NOMO-1 treated with dmso at 0.1 percent for 144 hours (cell line): ENCODE measurements around the gene CELA3A.
"Not testable (repeated sequence)": the region's sequence is repeated elsewhere in the genome, so short reads cannot be mapped to it uniquely, and the experiment has no call there.

Experiments
- DNase-seq: peaks from one replicate; lab custom pipeline; 2025; ENCODE audit not compliant: unreplicated experiment; lab: John Stamatoyannopoulos, UW

CELA3A gene

DNA sequence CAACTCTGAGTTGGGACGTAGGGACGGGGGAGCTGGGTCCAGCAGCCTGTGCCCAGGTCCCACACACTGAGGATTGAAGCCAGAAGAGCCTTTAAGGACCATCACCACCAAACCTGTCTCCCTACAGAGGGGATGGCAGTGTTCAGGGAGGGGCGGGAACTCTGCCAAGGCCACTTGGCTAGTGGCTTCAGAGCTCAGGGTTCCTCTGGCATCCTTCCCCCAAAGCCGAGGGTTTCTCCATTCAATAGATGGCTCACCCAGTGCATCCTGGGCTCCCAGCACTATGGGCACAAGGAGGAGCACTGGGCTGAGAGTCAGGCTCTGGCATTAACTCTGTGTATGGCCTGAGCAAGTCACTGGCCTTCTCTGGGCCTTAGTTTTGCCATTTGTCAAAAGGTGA is 20.2 kb upstream of the CELA3A start:
- DNase-seq = not testable (repeated sequence)

DNA sequence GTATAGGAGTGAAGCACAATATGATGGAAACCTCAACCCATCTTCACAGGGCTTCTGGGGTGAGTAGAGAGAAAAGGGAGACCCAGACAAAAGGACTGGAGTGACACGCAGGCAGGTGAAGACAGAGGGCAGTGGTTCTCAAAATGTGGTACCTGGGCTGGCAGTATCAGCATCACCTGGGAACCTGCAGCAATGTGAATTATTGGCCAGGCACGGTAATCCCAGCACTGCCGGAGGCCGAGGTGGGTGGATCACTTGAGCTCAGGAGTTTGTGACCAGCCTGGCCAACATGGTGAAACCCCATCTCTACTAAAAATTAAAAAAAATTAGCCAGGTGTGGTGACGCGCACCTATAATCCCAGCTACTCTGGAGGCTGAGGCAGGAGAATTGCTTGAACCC is 19.3 kb upstream of the CELA3A start:
- DNase-seq = not testable (repeated sequence)

DNA sequence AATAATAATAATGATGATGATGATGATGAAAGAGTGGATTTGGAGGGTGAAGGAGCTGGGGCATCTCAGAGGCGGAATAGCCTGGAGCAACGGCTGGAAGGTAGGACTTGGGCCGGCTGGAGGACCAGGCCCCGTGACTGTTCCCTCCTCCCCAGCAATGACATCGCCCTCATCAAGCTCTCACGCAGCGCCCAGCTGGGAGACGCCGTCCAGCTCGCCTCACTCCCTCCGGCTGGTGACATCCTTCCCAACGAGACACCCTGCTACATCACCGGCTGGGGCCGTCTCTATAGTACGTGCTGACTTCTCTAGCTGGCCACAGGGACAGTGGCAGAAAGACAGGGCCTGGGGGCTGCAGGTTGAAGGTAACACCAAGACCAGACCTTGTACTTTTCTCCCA is 17.9 kb upstream of the CELA3A start:
- not testable (repeated sequence) for DNase-seq

DNA sequence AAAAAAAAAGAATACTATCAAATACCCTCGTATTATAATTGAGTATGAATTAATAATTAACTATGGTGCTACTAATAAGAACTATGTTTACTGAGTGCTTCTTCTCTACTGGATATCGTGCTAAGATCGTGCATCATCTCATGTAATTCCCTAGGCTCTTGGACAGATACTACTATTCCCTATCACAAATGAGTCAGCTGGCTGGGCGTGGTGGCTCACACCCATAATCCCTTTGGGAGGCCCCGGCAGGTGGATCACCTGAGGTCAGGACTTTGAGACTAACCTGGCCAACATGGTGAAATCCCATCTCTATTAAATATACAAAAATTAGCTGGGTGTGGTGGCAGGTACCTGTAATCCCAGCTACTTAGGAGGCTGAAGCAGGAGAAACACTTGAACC is 15.6 kb upstream of the CELA3A start:
- not testable (repeated sequence) for DNase-seq

DNA sequence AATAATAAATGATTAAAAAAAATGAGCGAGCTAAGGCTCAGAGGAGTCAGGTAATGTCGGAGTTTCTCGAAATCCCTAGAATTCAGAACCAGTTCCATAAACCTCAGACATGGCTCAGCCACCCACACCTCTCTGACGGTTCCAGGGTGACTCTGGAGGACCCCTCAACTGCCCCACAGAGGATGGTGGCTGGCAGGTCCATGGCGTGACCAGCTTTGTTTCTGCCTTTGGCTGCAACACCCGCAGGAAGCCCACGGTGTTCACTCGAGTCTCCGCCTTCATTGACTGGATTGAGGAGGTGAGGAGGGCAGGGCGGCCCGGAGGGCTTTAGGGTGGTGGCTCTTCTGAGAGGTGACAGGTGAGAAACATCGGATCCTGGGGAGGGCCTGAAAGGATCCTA is 15.1 kb upstream of the CELA3A start:
- DNase-seq = not testable (repeated sequence)

DNA sequence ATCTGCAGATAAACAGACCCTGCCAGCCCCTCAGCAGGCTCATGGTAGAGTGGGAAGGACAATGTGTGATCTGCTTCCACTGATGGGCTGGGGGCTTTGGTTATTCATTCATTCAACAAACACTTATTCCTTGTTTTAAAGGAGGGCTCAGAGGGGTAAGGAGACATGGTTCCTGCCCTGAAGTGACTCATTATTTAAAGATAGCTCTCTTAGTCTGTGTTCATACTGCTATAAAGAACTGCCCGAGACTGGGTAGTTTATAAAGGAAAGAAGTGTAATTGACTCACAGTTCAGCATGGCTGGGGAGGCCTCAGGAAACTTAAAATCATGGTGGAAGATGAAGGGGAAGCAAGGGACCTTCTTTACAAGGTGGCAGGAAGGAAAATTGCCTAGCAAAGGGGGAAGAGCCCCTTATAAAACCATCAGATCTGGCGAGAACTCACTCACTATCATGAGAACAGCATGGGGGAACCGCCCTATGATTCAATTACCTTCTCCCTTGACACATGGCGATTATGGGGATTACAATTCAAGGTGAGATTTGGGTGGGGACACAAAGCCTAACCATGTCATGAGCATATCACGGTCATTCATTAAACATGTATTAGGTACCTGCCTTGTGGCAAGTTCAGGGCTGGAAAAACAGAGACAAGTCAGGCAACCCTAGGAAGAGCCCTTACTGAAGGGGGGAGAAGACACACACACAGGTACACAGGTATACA is 11.6 kb upstream of the CELA3A start:
- not testable (repeated sequence) for DNase-seq

DNA sequence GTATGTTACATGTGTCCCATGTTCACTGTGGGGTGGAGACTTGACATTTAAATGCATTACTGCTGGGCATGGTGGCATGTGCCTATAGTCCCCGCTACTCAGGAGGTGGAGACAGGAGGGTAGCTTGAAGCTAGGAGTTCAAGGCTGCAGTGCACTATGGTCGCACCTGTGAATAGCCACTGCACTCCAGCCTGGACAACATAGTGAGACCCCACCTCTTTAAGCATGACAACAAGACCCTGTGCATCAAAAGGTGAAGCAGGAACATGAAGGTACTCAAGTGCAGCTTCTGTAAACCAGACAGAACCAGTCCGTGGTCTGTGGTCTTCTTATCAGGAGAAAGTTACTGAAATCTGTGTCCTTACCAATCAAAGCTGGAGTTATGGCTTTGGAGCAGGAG is 9.3 kb upstream of the CELA3A start:
- DNase-seq = not testable (repeated sequence)

DNA sequence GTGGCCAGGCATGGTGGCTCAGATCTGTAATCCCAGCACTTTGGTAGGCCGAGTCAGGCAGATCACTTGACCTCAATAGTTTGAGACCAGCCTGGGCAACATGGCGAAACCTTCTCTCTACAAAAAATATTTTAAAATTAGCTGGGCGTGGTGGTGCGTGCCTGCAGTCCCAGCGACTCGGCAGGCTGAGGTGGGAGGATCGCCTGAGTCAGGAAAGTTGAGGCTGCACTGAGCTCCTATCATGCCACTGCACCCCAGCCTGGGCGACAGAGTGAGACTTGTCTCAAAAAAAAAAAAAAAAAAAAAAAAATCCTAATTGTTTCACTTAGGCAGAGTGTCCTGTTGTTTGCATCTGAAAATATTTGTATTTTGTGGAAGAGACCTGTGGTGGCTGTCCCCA is 6.7 kb upstream of the CELA3A start:
- DNase-seq = not testable (repeated sequence)

DNA sequence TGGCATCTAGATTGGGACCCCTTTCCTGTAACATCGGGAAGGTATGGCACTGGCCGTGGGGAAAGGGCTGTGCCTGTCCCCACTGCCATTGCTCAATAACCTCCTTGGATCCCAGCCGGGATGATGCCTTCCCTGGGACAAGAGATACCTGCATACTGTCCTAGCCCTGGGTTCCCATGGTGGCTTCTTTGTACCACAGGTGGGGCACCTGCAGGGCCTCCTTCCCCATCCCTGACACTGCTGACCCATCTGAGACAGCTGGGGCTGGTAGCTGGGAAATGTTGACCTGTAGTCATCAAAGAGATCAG is 4.8 kb upstream of the CELA3A start:
- not testable (repeated sequence) for DNase-seq

DNA sequence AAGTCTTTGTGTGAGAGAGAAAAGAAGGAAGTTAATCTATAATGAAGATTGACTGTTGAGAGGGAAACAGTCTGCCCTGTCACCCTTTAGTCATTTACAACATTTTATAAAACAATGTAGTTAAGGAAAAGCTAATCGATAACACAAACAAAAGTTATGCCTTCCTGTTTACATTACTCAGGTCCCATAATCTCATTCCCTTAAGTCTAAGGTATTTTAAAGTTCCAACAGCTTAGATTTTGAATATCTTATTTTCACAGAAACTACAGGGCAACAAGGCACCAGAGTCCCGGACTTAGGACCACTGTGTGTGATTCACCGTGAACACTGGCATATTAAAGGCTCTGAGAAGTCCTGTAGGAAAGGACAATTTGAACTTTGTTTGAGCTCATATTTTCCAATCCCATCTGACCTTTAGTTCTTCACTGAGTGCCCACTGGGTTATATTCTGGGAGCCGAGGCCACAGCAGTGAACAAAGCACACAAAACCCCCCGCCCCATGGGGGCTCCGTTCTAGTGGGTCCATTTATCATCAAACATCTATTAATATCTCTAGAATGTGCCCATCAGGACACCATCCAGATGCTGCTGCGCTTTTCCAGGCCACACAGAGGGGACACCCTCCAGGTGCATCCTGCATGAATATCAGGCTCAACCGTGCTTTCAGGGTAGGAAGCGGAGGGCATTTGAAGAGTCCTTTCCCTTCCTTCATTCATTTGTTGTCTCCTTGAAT is 3.4 kb upstream of the CELA3A start:
- DNase-seq = not testable (repeated sequence)

DNA sequence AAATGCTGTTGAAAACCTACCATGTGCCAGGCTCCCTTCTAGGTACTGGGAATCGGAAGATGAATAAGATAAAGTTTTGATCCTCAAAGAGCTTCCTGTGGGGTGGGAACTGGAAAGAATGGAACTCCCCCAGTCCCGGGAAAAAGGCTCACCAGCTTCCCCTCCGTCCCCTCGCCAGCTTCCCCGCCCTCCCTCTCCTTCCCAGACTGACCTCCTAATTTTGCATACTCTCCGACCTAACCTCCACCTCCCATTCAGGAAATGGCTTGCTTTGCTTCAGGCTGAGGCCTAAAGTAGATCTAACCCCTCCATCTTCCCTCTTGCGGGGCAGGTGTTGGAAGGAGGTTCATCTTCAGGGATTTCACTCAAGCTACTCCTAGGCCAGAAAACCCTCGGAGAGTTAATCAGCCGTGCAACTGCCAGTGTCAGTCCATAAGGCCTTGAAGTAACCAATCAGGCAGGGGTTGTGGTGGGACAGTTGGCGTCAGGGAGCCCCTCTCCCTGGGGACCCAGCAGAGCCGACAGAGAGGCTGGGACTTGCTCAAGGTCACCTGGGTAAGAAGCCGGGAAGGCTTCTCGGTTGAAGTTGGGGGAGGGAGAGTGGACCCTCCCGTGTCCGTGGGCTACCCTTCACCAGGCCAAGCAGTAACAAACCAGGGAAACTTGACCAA is 2.7 kb upstream of the CELA3A start:
- not testable (repeated sequence) for DNase-seq

DNA sequence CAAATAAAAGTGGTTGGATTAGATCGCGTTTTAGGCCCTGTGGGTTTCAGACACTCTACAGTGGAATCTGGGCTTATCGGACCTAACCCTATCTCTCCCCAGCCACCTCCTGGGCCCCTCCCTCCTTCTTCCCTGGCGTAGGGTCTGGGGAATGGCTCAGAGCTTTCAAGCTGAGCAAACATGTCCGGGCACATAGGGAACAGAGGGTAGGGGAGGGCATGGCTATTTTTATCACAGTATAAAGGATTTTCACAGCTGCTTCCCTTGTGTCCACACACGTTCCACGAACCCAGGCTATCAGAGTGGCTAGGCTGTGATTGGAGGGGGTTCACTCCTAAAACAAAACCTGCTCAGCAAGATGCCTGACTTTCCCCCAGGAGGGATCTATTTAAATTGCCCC is 1.8 kb upstream of the CELA3A start:
- not testable (repeated sequence) for DNase-seq

DNA sequence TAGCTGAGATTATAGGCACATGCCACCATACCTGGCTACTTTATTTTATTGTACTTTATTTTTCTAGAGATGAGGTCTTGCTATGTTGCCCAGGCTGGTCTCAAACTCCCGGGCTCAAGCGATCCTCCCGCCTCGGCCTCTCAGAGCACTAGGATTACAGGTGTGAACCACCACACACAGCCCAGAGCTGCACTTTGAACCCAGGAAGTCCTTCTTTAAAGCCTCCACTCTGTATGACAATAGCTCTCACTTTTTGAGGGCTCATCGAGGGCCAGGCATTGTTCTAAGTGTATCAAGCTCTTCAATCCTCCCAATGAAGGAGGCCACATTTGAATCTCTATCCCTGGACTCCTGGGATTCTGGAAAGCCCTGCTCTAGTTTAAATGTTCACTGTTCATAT is 1.0 kb downstream of the CELA3A start:
- DNase-seq = not testable (repeated sequence)

DNA sequence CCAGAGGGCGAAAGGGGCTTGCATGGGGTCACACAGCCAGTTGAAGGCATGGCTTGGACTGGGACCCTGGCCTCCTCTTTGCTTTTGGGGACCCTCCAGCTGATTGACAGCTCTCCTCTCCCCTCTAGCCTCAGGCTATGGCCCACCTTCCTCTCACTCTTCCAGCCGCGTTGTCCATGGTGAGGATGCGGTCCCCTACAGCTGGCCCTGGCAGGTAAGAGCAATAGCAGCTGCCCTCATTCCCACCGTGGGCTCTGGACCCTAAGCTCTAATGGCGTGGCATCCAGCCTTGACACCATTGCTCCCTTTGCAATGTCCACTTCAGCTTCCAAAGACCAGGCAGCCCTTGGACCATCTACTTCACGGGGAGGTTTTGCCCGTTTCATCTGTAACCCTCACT is 1.4 kb downstream of the CELA3A start:
- DNase-seq = not testable (repeated sequence)

DNA sequence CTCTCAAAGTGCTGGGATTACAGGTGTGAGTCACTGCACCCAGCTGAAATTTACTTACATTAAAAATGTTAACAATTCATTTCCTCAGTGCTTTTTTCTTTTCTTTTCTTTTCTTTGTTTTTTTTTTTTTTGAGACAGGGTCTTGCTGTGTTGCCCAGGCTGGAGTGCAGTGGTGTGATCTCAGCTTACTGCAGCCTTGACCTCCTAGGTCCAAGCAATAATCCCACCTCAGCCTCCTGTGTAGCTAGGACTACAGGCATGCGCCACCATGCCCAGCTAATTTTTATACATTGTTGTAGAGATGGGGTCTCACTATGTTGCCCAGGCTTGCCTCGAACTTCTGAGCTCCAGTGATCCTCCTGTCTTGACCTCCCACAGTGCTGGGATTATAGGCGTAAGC is 2.5 kb downstream of the CELA3A start:
- DNase-seq = not testable (repeated sequence)

DNA sequence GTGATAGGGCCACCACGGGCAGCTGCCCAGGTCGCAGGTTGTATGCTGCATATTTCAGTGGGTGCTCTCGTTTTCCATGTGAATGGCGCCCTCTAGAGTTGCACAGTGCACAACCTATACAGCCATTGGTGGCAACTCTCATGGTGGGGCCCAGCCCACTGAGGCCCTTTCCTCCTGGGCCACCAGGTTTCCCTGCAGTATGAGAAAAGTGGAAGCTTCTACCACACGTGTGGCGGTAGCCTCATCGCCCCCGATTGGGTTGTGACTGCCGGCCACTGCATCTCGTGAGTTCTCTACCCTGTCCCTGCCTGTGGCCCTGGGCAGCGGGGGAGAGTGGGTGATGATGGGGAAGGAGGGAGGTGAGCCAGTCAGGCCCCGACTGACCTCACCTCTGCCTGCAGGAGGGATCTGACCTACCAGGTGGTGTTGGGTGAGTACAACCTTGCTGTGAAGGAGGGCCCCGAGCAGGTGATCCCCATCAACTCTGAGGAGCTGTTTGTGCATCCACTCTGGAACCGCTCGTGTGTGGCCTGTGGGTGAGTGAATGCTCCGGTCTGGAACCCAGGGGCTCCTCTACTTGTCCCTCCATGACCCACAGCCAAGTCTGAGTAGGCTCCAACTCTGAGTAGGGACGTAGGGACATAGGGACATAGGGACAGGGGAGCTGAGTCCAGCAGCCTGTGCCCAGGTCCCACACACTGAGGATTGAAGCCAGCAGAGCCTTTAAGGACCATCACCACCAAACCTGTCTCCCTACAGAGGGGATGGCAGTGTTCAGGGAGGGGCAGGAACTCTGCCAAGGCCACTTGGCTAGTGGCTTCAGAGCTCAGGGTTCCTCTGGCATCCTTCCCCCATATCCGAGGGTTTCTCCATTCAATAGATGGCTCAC is 4.0 kb downstream of the CELA3A start:
- DNase-seq = not testable (repeated sequence)

DNA sequence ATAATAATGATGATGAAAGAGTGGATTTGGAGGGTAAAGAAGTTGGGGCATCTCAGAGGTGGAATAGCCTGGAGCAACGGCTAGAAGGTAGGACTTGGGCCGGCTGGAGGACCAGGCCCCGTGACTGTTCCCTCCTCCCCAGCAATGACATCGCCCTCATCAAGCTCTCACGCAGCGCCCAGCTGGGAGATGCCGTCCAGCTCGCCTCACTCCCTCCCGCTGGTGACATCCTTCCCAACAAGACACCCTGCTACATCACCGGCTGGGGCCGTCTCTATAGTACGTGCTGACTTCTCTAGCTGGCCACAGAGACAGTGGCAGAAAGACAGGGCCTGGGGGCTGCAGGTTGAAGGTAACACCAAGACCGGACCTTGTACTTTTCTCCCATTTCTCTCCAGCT is 5.3 kb downstream of the CELA3A start:
- DNase-seq = not testable (repeated sequence)

DNA sequence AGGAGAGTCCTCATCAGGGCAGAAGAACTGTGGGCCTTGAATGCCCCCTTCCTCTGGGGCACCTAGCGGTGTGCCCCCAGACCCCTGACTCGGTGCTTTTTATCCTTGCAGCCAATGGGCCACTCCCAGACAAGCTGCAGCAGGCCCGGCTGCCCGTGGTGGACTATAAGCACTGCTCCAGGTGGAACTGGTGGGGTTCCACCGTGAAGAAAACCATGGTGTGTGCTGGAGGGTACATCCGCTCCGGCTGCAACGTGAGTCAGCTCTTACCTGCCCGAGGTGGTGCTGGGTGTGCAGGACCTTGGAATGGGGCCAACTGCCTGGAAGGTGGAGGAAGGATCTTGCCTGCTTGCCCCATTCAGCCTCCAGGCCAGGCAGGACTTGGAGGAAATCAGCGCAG is 5.8 kb downstream of the CELA3A start:
- DNase-seq = not testable (repeated sequence)

DNA sequence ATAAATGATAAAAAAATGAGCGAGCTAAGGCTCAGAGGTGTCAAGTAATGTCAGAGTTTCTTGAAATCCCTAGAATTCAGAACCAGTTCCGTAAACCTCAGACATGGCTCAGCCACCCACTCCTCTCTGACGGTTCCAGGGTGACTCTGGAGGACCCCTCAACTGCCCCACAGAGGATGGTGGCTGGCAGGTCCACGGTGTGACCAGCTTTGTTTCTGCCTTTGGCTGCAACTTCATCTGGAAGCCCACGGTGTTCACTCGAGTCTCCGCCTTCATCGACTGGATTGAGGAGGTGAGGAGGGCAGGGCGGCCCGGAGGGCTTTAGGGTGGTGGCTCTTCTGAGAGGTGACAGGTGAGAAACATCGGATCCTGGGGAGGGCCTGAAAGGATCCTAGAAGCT is 8.1 kb downstream of the CELA3A start:
- not testable (repeated sequence) for DNase-seq

DNA sequence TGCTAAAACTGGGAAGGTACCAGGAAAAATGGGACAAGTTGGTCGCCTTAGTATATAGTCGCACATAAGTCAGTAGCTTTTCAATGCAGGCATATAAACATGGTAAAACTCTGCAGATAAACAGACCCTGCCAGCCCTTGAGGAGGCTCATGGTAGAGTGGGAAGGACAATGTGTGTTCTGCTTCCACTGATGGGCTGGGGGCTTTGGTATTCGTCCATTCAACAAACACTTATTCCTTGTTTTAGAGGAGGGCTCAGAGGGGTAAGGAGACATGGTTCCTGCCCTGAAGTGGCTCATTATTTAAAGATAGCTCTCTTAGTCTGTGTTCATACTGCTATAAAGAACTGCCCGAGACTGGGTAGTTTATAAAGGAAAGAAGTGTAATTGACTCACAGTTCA is 11.3 kb downstream of the CELA3A start:
- not testable (repeated sequence) for DNase-seq

DNA sequence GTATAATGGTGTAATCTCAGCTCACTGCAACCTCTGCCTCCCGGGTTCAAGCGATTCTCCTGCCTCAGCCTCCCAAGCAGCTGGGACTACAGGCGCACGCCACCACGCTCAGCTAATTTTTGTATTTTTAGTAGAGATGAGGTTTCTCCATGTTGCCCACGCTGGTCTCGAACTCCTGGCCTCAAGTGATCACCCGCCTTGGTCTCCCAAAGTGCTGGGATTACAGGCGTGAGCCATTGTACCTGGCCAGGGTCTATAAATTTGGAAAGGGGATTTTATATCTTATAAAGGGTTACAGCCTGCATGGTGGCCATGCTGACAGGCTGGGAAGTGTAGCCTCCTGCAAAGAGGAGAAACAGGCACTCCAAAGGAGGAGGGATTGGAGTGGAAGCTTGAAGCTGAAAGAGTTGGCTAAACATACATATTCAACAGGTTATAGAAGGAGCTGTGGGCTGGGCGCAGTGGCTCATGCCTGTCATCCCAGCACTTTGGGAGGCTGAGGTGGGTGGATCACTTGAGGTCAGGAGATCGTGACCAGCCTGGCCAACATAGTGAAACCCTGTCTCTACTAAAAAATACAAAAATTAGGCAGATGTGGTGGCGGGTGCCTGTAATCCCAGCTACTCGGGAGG is 13.2 kb downstream of the CELA3A start:
- not testable (repeated sequence) for DNase-seq
